Measurements from ENCODE around the gene RNF167.

DNA sequence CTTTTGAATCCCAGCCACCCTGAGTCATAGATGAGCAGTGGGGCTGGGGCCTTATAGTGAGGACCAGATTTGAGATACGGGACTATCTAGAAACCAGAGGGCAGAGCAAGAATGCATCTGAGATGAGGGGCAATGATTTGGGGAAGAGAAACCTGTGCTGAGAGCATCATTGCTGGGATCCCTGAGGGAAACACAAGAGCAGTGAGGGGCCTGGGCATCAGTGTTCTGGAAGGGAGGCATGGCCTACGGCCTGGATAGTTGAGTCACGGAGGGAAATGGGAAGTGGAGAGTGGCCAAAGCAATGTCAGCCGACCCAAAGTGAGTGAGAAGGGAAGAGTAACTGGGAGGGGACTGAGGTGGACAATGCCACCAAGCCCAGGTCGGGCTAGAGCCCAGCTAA is 42.2 kb downstream of the RNF167 start:
- TF ChIP-seq, protein P1, sequence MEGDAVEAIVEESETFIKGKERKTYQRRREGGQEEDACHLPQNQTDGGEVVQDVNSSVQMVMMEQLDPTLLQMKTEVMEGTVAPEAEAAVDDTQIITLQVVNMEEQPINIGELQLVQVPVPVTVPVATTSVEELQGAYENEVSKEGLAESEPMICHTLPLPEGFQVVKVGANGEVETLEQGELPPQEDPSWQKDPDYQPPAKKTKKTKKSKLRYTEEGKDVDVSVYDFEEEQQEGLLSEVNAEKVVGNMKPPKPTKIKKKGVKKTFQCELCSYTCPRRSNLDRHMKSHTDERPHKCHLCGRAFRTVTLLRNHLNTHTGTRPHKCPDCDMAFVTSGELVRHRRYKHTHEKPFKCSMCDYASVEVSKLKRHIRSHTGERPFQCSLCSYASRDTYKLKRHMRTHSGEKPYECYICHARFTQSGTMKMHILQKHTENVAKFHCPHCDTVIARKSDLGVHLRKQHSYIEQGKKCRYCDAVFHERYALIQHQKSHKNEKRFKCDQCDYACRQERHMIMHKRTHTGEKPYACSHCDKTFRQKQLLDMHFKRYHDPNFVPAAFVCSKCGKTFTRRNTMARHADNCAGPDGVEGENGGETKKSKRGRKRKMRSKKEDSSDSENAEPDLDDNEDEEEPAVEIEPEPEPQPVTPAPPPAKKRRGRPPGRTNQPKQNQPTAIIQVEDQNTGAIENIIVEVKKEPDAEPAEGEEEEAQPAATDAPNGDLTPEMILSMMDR (IDR thresholded peaks at IDR 0.05) = no peak
- TF ChIP-seq POLR2A (IDR thresholded peaks at IDR 0.05) = no peak
